ENCODE data around the gene INPP5D. TPM values are rescaled to one million over a fixed set of nuclear protein-coding genes. Genes with fewer than 3 reads are reported as not detected.

The INPP5D gene
- total and polyA plus RNA-seq, 8 donors: 3.7 to 564 (median 8.5) TPM

- H3K9me3 ChIP-seq: peaks cover 0 to 5% (median 0%) of the 10 kb centered on the region in 4 donors
- 73 to 93% (median 91%) methylated on average over 4 of the region's 4 CpGs for WGBS, 5 donors
- no peak for DNase-seq
- TF ChIP-seq POLR2AphosphoS5 (IDR thresholded peaks at IDR 0.05) (no peak), EP300 (IDR thresholded peaks at IDR 0.05) (no peak), CTCF (IDR thresholded peaks at IDR 0.05) (no peak), POLR2A (IDR thresholded peaks at IDR 0.05) (no peak)
- no peak overlapping the region for H3K27ac ChIP-seq
- H3K36me3 ChIP-seq: no peaks in the 10 kb centered on the region
- intact Hi-C loops (cut with DNase I; ENCODE audit: low total_unique reads): no loop called here
- peaks cover 0 to 4% (median 0%) of the 10 kb centered on the region in 4 donors for H3K4me1 ChIP-seq
- H3K27me3 ChIP-seq: peaks cover 0 to 4% (median 0%) of the 10 kb centered on the region in 3 donors
- no peak overlapping the region for H3K4me3 ChIP-seq
These were observed 45.8 kb downstream of the INPP5D start for GRCh38 chr2:233105930-233106329.

- Histone ChIP-seq H3K4me3 (no peak overlapping the region), H3K27ac (no peak overlapping the region), H3K27me3 (peaks cover 0 to 4% (median 0%) of the 10 kb centered on the region in 3 donors), H3K9me3 (peaks cover 0 to 5% (median 0%) of the 10 kb centered on the region in 4 donors), H3K4me1 (peaks cover 0 to 4% (median 0%) of the 10 kb centered on the region in 4 donors), H3K36me3 (no peaks in the 10 kb centered on the region)
- no peak for DNase-seq
- no peak for TF ChIP-seq CTCF (IDR thresholded peaks at IDR 0.05)
- no peak for TF ChIP-seq EP300 (IDR thresholded peaks at IDR 0.05)
- TF ChIP-seq POLR2AphosphoS5 (IDR thresholded peaks at IDR 0.05): no peak
- no peak for TF ChIP-seq POLR2A (IDR thresholded peaks at IDR 0.05)
- intact Hi-C loops (cut with DNase I; ENCODE audit: low total_unique reads): no loop called here
- WGBS, 5 donors: 88 to 100% (median 100%) methylated on average over 1 of the region's 1 CpG
These were observed 46.9 kb downstream of the INPP5D start for GRCh38 chr2:233107011-233107410.

GRCh38 chr2:233107831-233108300 is 47.7 kb downstream of the INPP5D start:
- intact Hi-C loops (cut with DNase I; ENCODE audit: low total_unique reads): no loop called here
- peaks cover 0 to 4% (median 0%) of the 10 kb centered on the region in 3 donors for H3K27me3 ChIP-seq
- peaks cover 0 to 5% (median 0%) of the 10 kb centered on the region in 4 donors for H3K9me3 ChIP-seq
- no peak overlapping the region for H3K4me3 ChIP-seq
- WGBS, 5 donors: 49 to 68% (median 67%) methylated on average over 10 to 12 of the region's 12 CpGs
- TF ChIP-seq POLR2AphosphoS5 (IDR thresholded peaks at IDR 0.05) (no peak), EP300 (IDR thresholded peaks at IDR 0.05) (no peak), POLR2A (IDR thresholded peaks at IDR 0.05) (no peak), CTCF (IDR thresholded peaks at IDR 0.05) (no peak)
- peaks cover 0 to 4% (median 0%) of the 10 kb centered on the region in 4 donors for H3K4me1 ChIP-seq
- DNase-seq: no peak
- no peaks in the 10 kb centered on the region for H3K36me3 ChIP-seq
- H3K27ac ChIP-seq: no peak overlapping the region

GRCh38 chr2:233108611-233109490 is 48.7 kb downstream of the INPP5D start:
- Histone ChIP-seq H3K9me3 (peaks cover 0 to 5% (median 0%) of the 10 kb centered on the region in 4 donors), H3K4me3 (no peak overlapping the region), H3K36me3 (no peaks in the 10 kb centered on the region), H3K27me3 (peaks cover 0 to 4% (median 0%) of the 10 kb centered on the region in 3 donors), H3K4me1 (peaks cover 0 to 4% (median 0%) of the 10 kb centered on the region in 4 donors), H3K27ac (no peak overlapping the region)
- intact Hi-C loops (cut with DNase I; ENCODE audit: low total_unique reads): no loop called here
- TF ChIP-seq EP300 (IDR thresholded peaks at IDR 0.05) (no peak), POLR2A (IDR thresholded peaks at IDR 0.05) (no peak), CTCF (IDR thresholded peaks at IDR 0.05) (no peak), POLR2AphosphoS5 (IDR thresholded peaks at IDR 0.05) (no peak)
- 57 to 71% (median 59%) methylated on average over 8 to 10 of the region's 10 CpGs for WGBS, 5 donors
- DNase-seq: no peak

All from stomach (tissue), 9 donors.